ENCODE data around the gene NDUFB3.
A peak's percentile ranks its signal among the peaks of the same experiment; 100 is the strongest.
"Not testable (repeated sequence)": the region's sequence is repeated elsewhere in the genome, so short reads cannot be mapped to it uniquely, and the experiment has no call there.

Gene NDUFB3

GRCh38 chr2:201093573-201093972 lies 21.8 kb downstream of the NDUFB3 start:
- DNase-seq (ENCODE audit: low read depth in 2 of 2), result no peak

- no peak for DNase-seq (ENCODE audit: low read depth in 2 of 2)
Observed at GRCh38 chr2:201100497-201100896, 28.7 kb downstream of the NDUFB3 start.

GRCh38 chr2:201105759-201106158 lies 34.0 kb downstream of the NDUFB3 start:
- DNase-seq (ENCODE audit: low read depth in 2 of 2), result no peak

- DNase-seq (ENCODE audit: low read depth in 2 of 2), result no peak
Observed at GRCh38 chr2:201107624-201108023, 35.8 kb downstream of the NDUFB3 start.

- DNase-seq (ENCODE audit: low read depth in 2 of 2), result no peak
Observed at GRCh38 chr2:201108341-201108740, 36.5 kb downstream of the NDUFB3 start.

DNA sequence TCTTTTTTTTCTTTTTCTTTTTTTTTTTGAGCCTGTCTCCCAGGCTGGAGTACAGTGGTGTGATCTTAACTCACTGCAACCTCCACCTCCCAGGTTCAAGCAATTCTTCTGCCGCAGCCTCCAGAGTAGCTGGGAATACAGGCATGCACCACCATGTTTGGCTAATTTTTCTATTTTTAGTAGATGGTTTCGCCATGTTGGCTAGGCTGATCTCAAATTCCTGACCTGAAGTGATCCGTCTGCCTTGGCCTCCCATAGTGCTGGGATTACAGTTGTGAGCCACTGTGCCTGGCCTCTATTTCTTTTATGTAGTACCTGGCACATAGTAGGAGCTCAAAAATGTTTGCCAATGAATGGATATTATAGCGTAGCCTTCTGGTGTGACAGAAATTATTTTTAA lies 37.4 kb downstream of the NDUFB3 start:
- DNase-seq (ENCODE audit: low read depth in 2 of 2), result no peak

DNA sequence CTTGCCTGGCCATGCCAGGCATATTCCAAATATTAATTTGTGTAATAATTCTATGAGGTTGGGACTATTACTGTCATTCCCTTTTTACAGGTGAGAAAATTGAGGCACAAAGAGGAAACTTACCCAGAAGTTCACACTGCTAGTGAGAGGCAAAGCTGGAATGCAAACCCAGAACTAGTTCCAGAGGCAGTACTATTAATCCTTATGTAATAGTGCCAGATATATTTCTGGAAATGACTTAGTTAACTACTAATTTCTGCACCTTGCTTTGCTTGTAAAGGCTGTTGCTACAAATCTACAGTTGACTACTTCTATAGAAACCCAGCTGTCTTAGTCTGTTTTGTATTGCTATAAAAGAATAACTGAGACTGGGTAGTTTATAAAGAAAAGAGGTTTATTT lies 38.8 kb downstream of the NDUFB3 start:
- no peak for DNase-seq (ENCODE audit: low read depth in 2 of 2)

GRCh38 chr2:201111096-201111495 lies 39.3 kb downstream of the NDUFB3 start:
- DNase-seq (ENCODE audit: low read depth in 2 of 2), result no peak

DNA sequence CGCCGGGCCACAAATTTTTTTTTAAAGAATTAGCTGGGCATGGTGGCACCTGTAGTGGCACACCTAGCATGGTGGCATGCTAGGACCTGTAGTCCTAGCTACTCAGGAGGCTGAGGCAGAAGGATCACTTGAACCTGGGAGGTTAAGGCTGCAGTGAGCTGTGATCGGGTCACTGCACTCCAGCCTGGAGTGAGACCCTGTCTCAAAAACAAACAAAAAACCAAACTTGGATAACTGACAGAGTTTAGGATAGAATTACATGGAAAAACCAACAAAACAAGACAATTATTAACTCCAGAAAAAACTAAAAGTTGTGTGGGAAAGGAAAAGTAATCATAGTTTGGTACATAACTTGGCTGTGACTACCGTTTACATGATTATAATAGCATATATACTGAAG lies 42.5 kb downstream of the NDUFB3 start:
- DNase-seq (ENCODE audit: low read depth in 2 of 2), result no peak

DNA sequence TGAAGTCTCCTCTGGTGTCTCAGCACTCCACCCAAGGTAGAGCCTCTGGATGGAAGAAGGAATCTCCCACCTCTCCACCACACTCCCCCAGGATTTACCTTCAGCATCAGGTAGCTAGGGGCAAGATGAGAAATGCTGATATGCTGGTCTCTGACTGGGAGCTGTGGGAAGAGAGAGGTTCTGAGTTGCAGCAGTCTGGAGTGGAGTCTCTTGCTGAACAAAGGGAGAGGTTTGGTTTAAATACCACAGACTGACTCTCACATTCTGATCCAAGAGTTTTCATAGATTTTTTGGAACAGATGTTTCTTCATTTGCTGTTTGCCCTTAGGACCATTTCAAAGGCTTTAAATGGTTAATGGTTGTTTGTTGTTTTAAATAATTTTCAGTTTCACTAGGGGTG lies 43.0 kb downstream of the NDUFB3 start:
- no peak for DNase-seq (ENCODE audit: low read depth in 2 of 2)

DNA sequence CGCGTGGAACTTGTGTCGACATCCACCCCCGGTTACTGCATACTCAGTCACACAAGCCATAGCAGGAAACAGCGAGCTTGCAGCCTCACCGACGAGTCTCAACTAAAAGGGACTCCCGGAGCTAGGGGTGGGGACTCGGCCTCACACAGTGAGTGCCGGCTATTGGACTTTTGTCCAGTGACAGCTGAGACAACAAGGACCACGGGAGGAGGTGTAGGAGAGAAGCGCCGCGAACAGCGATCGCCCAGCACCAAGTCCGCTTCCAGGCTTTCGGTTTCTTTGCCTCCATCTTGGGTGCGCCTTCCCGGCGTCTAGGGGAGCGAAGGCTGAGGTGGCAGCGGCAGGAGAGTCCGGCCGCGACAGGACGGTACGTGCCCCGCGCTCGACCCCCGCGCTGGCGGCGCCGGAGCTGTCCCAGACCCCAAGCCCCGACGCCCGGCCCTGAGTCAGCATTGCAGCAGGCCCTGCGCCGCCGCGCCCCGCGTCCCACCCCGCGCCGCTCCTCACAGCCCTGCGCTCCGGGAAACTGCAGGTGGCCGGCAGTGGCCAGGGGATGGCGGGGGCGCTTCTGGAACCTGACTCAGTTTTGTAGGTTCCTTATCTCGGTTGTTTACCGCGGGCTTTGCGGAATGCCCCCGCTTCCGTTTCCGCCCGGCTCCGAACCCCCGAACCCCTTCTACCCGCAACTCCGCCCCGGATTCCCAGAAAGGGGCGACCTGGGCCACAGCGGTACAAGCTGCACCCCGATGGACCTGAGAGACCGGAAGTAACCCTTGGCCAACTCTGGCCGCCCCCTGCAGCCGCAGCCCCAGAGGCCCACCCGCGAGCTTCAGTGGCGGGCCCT lies 44.5 kb downstream of the NDUFB3 start, which contains the start of gene CFLAR:
Gene CFLAR, plus strand, starts transcription at position 50 of the 844 bp plus-strand sequence. CDS start 13,702 bp downstream, outside the sequence.
- peak in 1 of 2 donors; percentile 71 for DNase-seq (ENCODE audit: low read depth in 2 of 2)

DNA sequence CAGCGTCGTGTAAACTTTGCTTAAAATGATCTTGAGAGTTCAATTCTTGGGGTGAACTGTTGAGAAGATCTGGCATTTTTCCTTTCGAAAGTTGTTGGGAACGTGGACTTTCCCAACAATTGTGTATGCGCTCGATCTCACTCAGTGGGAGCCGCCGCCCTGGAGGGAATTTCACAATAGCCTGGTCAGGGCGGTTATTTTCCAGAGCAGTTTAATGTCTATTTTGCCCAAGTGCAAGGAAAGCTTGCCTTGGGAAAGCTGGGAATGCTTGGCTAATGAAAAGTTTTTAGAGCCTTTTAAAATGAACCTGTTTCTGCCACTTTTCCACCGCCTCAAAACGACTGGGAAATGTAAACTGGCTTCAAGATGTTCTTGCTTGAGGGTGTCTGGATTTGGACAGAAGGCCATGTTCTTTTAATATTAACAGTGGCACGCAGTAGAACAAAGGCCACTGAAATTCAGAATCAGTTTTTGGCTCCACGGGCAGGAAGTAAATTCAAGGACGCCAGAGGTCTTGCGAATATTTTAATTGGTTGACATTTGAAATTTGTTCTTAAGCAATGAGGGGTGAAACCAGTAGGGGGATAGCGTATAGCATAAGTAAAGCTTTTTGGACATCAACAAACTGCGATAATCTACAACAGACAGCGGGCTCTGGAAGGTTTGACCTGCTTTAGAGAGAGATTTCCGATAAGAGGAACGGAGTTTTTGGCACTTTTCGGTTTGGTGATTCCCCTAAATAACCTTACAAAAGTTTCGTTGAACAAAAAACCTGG lies 45.3 kb downstream of the NDUFB3 start:
- no peak for DNase-seq (ENCODE audit: low read depth in 2 of 2)

- not testable (repeated sequence) for DNase-seq (ENCODE audit: low read depth in 2 of 2)
Observed at GRCh38 chr2:201117735-201118094, 45.9 kb downstream of the NDUFB3 start.

- peak; percentile 79 to 85 for DNase-seq (ENCODE audit: low read depth in 2 of 2)
Observed at GRCh38 chr2:201118121-201118960, 46.5 kb downstream of the NDUFB3 start.

DNA sequence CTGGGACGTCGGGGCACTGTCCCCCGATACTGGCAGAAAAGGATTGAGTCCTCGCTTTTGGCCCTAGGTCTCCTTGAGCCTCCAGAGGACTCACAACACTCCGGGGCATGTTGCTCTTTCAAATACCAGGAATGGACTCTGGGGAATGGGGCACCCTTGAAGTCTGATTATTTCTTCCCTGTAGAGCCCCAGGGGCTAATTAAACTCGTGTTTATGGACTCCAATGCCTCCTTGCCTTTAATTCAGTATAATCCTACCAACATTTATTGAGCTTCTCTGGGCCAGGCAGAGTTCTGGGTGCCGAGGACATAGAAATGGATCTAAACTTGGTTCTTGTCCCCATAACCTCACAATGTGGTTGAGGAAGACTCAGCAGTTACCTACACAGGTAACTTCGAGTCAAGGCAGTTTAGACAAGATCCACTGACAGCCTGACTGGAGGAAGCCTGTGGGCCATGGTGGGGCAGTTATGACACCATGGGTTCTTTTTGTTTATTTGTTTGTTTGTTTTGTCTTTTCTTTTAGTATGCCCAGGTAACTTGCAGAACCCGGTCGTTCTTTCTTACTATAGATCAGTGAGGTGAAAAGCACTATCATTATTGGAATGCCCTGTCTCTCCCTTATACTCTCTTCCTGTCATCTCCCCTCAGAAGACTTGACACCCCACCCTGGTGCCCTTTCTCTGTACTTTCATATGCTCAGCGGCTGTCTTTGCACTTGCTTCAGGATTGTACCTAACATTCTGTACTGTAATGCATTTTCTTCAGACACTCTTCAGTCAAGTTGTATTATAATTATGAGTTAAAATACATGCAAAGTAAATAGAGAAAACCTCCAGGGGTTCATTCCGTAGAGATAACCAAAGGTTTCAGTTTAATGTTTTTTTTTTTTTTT lies 47.4 kb downstream of the NDUFB3 start:
- DNase-seq (ENCODE audit: low read depth in 2 of 2), result no peak

GRCh38 chr2:201122276-201122675 lies 50.5 kb downstream of the NDUFB3 start:
- DNase-seq (ENCODE audit: low read depth in 2 of 2), result no peak

DNA sequence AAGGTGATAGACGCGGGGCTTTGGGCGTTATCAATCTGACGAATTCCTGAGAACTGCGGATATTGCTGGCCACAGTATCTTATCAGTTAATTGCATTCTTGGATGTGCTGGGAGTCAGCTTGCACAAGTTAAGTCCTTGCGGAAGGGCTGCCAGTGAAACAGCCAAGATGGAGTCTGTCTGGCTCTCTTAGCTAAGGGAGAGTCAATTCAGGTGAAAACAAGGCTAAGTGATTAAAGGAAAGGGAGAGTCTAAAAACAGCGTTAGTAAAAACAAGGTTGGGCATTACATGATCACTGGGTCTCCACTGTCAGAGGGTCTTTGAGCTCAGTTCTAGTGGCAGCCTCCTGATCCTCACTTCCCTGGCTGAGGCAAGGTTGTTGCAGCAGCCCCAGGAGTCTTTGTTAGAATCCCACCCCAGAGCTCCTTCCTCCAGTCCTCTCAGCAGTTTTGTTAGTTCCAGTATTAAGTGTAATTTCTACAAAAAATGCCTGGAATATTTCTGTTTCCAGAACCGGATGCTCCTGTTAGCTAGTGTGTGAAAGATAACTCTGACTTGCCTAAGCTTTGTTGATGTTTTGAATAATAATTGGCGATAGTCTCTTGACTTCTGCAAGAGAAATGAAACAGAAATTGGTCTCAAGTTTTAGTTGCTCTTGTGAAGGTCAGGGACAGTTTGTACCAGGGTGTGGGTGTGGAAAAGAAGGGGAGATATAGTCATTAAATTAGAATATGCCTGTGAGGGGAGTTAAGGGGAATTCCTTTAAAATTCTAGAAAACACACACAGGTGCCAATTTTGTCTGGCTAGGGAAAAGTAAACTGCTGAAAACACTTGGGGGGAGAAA lies 54.7 kb downstream of the NDUFB3 start:
- no peak for DNase-seq (ENCODE audit: low read depth in 2 of 2)

GRCh38 chr2:201127152-201127511 lies 55.3 kb downstream of the NDUFB3 start:
- DNase-seq (ENCODE audit: low read depth in 2 of 2), result no peak

GRCh38 chr2:201127570-201127969 lies 55.8 kb downstream of the NDUFB3 start:
- no peak for DNase-seq (ENCODE audit: low read depth in 2 of 2)

- DNase-seq (ENCODE audit: low read depth in 2 of 2), result no peak
Observed at GRCh38 chr2:201128033-201128432, 56.2 kb downstream of the NDUFB3 start.

Data from activated CD4-positive, alpha-beta T cell treated with anti-CD3 and anti-CD28 coated beads for 24 hours (primary cell).